HEK293 (cell line): Measurements from ENCODE around the gene KLHL40.
A peak's percentile ranks its signal among the peaks of the same experiment; 100 is the strongest.

ENCODE experiments used
- CTCF ChIA-PET: fragments of 350-600 bp; formaldehyde crosslinking; extraction: SDS; loops from one replicate; lab custom pipeline; 2021; ENCODE audit warnings: antibody characterized with exemption; lab: Yijun Ruan, JAX
- POLR2A ChIA-PET: fragments of 300-600 bp; formaldehyde crosslinking; extraction: SDS; loops from one replicate; lab custom pipeline; 2020; ENCODE audit warnings: antibody characterized with exemption, inconsistent platforms; lab: Yijun Ruan, JAX
- H3K27ac ChIP-seq: fragments of 200-500 bp; sonication (Bioruptor generic); 2 replicates; pipeline ENCODE4 v1.5.1; 2014; ENCODE audit warnings: low read depth, low read length, control low read depth, inconsistent platforms; ENCODE audit errors: extremely low read depth
- H3K36me3 ChIP-seq, 2 experiments: fragments of 200-500 bp in 1 of 2; sonication (Bioruptor generic) in 1 of 2; 1 replicate in 1 of 2; 2 replicates in 1 of 2; pipeline ENCODE4 v1.5.1; 2014 to 2017; ENCODE audit warnings: inconsistent platforms in 2 of 2, low read length in 2 of 2; ENCODE audit not compliant: control insufficient read depth in 2 of 2, insufficient read depth in 1 of 2
- H3K4me1 ChIP-seq: fragments of 200-500 bp; sonication (Bioruptor generic); 2 replicates; pipeline ENCODE4 v1.5.1; 2014; ENCODE audit warnings: mild to moderate bottlenecking, low read length, inconsistent platforms; ENCODE audit not compliant: control insufficient read depth, insufficient read depth
- H3K4me3 ChIP-seq: 2 replicates; pipeline ENCODE4 v1.5.1; 2011; ENCODE audit warnings: low read depth, mild to moderate bottlenecking, control low read depth, low read length, moderate library complexity
- H3K9me3 ChIP-seq: fragments of 200-500 bp; sonication (Bioruptor generic); 2 replicates; pipeline ENCODE4 v1.5.1; 2014; ENCODE audit warnings: low read depth, low read length, inconsistent platforms; ENCODE audit not compliant: control insufficient read depth, insufficient read depth
- BCL11A ChIP-seq: fragments of 450-650 bp; formaldehyde crosslinking; IDR thresholded peaks from 2 replicates; pipeline ENCODE4 v1.5.1; 2016; ENCODE audit warnings: low read depth, missing biosample characterization, missing genetic modification characterization
- HOXC10 ChIP-seq: sonication (generic); formaldehyde crosslinking; IDR thresholded peaks from 2 replicates; pipeline ENCODE4 v1.8.1; 2023; ENCODE audit warnings: mild to moderate bottlenecking, missing genetic modification reagents
- KLF10 ChIP-seq: fragments of 450-650 bp; IDR thresholded peaks from 2 replicates; pipeline ENCODE4 v1.5.1; 2018; ENCODE audit warnings: missing biosample characterization, mild to moderate bottlenecking, missing genetic modification characterization
- WT1 ChIP-seq: fragments of 450-650 bp; formaldehyde crosslinking; IDR thresholded peaks from 2 replicates; pipeline ENCODE4 v1.5.1; 2016; ENCODE audit warnings: missing biosample characterization, missing genetic modification characterization
- ZBTB20 ChIP-seq: fragments of 450-650 bp; formaldehyde crosslinking; IDR thresholded peaks from 2 replicates; pipeline ENCODE4 v1.5.1; 2016; ENCODE audit warnings: missing biosample characterization, missing genetic modification characterization
- ZNF112 ChIP-seq: fragments of 450-650 bp; formaldehyde crosslinking; IDR thresholded peaks from 2 replicates; pipeline ENCODE4 v1.5.0; 2017; ENCODE audit warnings: missing biosample characterization, missing genetic modification characterization
- ZNF114 ChIP-seq: fragments of 450-650 bp; formaldehyde crosslinking; IDR thresholded peaks from 2 replicates; pipeline ENCODE4 v1.5.0; 2017; ENCODE audit warnings: missing biosample characterization, missing genetic modification characterization
- ZNF19 ChIP-seq: fragments of 450-650 bp; formaldehyde crosslinking; IDR thresholded peaks from 2 replicates; pipeline ENCODE4; 2016; ENCODE audit warnings: missing biosample characterization, missing genetic modification characterization, low read depth
- ZNF624 ChIP-seq: fragments of 450-650 bp; formaldehyde crosslinking; IDR thresholded peaks from 2 replicates; pipeline ENCODE4 v1.5.1; 2017; ENCODE audit warnings: missing biosample characterization, missing genetic modification characterization
- ZNF660 ChIP-seq: fragments of 450-650 bp; IDR thresholded peaks from 2 replicates; pipeline ENCODE4 v1.5.1; 2018; ENCODE audit warnings: missing biosample characterization, mild to moderate bottlenecking, missing genetic modification characterization
- ZNF768 ChIP-seq: fragments of 450-650 bp; formaldehyde crosslinking; IDR thresholded peaks from 2 replicates; pipeline ENCODE4 v1.5.1; 2018; ENCODE audit warnings: missing biosample characterization, mild to moderate bottlenecking, missing genetic modification characterization
- ZSCAN30 ChIP-seq: fragments of 450-650 bp; IDR thresholded peaks from 2 replicates; pipeline ENCODE4 v1.5.1; 2018; ENCODE audit warnings: missing biosample characterization, mild to moderate bottlenecking, missing genetic modification characterization, moderate library complexity
- TF ChIP-seq, protein P1 (sequence below): fragments of 450-650 bp; formaldehyde crosslinking; IDR thresholded peaks from 2 replicates; pipeline ENCODE4 v1.5.1; 2016; ENCODE audit warnings: missing biosample characterization, missing genetic modification characterization, borderline replicate concordance
- TF ChIP-seq, protein P2 (sequence below): fragments of 450-650 bp; formaldehyde crosslinking; IDR thresholded peaks from 2 replicates; pipeline ENCODE4 v1.5.1; 2016; ENCODE audit warnings: missing biosample characterization, missing genetic modification characterization
- TF ChIP-seq, protein P3 (sequence below): fragments of 450-650 bp; formaldehyde crosslinking; conservative IDR thresholded peaks from 2 replicates; pipeline ENCODE4 v1.5.1; 2016; ENCODE audit warnings: low read depth, missing biosample characterization, missing genetic modification characterization
- TF ChIP-seq, protein P4 (sequence below): fragments of 450-650 bp; formaldehyde crosslinking; IDR thresholded peaks from 2 replicates; pipeline ENCODE4 v1.5.1; 2017; ENCODE audit warnings: missing biosample characterization, missing genetic modification characterization

KLHL40 gene

DNA sequence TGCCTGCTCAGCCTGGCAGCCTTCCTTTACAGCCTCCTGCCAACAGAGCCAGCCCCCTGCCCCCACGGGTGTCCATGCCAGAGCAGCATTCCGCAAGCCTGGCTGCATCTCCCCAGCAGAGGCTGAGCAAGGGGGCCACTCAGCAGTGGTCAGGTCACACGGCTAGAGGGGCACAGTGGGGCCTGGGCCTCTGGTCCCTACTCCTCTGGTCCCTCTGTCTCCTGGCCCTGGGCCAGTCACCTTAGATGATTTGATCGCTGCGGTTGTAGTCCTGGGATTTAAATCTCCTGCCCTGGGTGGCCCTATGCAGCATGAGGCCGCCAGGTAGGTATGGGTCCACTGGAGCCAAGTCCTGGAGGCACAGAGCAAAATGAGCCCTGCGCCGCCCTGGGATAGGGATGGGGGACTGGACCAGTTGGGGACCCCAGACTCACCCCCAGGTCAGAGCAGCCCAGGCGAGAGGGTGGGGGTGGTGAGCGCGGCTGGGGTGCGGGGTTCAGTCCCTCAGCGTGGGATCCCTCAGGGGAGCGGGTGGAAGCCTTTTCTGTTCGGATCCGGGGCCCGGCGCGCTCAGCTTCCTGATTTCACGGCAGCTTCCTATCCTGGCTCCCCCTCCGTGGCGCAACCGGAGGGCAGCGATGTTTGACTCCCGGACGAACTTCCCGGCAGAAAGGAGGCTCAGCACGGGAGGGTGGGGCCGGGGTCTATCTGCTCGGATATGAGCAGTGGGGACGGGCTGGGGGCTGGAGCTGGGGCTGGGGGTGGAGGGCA, 31.6 kb upstream of the KLHL40 start, which contains the start of gene ZBTB47 (continued):
- TF ChIP-seq, protein P1, sequence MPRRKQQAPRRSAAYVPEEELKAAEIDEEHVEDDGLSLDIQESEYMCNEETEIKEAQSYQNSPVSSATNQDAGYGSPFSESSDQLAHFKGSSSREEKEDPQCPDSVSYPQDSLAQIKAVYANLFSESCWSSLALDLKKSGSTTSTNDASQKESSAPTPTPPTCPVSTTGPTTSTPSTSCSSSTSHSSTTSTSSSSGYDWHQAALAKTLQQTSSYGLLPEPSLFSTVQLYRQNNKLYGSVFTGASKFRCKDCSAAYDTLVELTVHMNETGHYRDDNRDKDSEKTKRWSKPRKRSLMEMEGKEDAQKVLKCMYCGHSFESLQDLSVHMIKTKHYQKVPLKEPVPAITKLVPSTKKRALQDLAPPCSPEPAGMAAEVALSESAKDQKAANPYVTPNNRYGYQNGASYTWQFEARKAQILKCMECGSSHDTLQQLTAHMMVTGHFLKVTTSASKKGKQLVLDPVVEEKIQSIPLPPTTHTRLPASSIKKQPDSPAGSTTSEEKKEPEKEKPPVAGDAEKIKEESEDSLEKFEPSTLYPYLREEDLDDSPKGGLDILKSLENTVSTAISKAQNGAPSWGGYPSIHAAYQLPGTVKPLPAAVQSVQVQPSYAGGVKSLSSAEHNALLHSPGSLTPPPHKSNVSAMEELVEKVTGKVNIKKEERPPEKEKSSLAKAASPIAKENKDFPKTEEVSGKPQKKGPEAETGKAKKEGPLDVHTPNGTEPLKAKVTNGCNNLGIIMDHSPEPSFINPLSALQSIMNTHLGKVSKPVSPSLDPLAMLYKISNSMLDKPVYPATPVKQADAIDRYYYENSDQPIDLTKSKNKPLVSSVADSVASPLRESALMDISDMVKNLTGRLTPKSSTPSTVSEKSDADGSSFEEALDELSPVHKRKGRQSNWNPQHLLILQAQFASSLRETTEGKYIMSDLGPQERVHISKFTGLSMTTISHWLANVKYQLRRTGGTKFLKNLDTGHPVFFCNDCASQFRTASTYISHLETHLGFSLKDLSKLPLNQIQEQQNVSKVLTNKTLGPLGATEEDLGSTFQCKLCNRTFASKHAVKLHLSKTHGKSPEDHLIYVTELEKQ (tag by site-specific recombination): no peak
- TF ChIP-seq, protein P2, sequence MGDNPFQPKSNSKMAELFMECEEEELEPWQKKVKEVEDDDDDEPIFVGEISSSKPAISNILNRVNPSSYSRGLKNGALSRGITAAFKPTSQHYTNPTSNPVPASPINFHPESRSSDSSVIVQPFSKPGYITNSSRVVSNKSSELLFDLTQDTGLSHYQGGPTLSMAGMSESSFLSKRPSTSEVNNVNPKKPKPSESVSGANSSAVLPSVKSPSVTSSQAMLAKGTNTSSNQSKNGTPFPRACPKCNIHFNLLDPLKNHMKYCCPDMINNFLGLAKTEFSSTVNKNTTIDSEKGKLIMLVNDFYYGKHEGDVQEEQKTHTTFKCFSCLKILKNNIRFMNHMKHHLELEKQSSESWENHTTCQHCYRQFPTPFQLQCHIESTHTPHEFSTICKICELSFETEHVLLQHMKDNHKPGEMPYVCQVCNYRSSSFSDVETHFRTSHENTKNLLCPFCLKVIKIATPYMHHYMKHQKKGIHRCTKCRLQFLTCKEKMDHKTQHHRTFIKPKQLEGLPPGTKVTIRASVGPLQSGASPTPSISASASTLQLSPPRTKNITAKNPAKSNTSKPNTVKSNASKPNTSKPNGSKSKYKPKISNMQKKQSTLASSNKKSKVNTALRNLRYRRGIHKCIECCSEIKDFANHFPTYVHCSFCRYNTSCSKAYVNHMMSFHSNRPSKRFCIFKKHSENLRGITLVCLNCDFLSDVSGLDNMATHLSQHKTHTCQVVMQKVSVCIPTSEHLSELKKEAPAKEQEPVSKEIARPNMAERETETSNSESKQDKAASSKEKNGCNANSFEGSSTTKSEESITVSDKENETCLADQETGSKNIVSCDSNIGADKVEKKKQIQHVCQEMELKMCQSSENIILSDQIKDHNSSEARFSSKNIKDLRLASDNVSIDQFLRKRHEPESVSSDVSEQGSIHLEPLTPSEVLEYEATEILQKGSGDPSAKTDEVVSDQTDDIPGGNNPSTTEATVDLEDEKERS (tag by site-specific recombination): no peak
- TF ChIP-seq HOXC10 (CRISPR knock-in tag): no peak
- TF ChIP-seq, protein P3, sequence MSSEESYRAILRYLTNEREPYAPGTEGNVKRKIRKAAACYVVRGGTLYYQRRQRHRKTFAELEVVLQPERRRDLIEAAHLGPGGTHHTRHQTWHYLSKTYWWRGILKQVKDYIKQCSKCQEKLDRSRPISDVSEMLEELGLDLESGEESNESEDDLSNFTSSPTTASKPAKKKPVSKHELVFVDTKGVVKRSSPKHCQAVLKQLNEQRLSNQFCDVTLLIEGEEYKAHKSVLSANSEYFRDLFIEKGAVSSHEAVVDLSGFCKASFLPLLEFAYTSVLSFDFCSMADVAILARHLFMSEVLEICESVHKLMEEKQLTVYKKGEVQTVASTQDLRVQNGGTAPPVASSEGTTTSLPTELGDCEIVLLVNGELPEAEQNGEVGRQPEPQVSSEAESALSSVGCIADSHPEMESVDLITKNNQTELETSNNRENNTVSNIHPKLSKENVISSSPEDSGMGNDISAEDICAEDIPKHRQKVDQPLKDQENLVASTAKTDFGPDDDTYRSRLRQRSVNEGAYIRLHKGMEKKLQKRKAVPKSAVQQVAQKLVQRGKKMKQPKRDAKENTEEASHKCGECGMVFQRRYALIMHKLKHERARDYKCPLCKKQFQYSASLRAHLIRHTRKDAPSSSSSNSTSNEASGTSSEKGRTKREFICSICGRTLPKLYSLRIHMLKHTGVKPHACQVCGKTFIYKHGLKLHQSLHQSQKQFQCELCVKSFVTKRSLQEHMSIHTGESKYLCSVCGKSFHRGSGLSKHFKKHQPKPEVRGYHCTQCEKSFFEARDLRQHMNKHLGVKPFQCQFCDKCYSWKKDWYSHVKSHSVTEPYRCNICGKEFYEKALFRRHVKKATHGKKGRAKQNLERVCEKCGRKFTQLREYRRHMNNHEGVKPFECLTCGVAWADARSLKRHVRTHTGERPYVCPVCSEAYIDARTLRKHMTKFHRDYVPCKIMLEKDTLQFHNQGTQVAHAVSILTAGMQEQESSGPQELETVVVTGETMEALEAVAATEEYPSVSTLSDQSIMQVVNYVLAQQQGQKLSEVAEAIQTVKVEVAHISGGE (tag by site-specific recombination): peak; percentile 55
- TF ChIP-seq, all 188 proteins: peak for 6

DNA sequence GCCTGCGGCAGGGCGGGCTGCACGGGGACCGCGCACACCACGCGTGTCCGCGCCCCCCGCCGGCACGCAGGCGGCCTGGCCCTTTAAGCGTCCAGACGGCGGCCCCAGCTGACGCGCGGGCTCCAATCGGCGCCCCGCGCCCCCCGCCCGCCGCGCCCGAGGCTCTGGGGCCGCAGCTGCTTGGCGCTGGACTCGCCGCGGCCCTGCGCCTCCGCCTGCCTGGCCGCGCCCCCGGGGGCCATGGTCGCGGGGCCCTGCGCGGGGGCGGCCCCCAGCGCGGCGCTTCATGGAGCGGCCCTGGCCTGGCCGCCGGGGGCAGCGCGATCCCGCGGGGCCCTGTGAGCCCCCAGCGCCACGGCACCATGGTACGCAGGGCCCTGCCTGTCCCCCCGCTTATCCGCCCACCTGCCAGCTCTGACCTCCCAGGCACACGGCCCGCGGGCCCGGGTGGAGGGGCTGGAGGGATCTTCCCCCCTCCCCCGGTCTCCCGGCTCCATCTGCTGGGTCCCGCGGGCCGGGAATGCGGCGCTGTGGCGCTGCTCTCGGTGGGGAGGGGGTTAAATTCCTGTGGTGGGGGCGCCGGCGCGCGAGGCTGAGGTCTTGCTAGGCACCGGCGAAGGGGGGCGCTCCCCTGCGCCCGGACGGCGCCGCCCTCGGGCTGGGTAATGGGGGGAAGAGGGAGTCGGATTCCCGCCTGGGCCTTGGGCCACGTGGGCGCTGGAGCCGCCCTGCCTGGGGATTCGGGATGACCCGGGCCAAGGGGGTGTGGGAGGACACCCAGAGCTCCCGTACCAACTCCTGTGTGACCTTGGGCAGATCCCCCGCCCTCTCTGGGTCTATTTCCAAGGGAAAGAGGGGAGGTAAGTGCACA, 30.8 kb upstream of the KLHL40 start:
- peak overlapping the region; percentile 83; the same call in 1 of the 2 replicates for H3K27ac ChIP-seq
- CTCF ChIA-PET: interaction anchor here (0.9 kb wide), 1 partner anchor 90 kb away, joined by 3 read pairs; no protein-coding TSS in a partner anchor
- no peaks in the 10 kb centered on the region for H3K9me3 ChIP-seq
- H3K4me1 ChIP-seq: no peaks in the 10 kb centered on the region
- H3K36me3 ChIP-seq: peaks cover 0 to 33% of the 10 kb centered on the region in 2 experiments; a peak in 1 of 3 replicates
- H3K4me3 ChIP-seq: peak overlapping the region; percentile 64
- POLR2A ChIA-PET: interaction anchor here (0.6 to 0.9 kb wide), 3 partner anchors 55 to 174 kb away, joined by 3 read pairs; no protein-coding TSS in a partner anchor
- TF ChIP-seq ZNF660 (peak; percentile 47; the same call in 1 of the 2 replicates), ZNF768 (tag by site-specific recombination) (0 out of 2 replicates have a peak, but pooled peaks have one; percentile 61), ZSCAN30 (tag by site-specific recombination) (peak; percentile 52; the same call in 1 of the 2 replicates), KLF10 (0 out of 2 replicates have a peak, but pooled peaks have one; percentile 33), ZNF624 (tag by site-specific recombination) (no peak), ZBTB20 (tag by site-specific recombination) (0 out of 2 replicates have a peak, but pooled peaks have one; percentile 12), WT1 (tag by site-specific recombination) (peak; percentile 53; the same call in 1 of the 2 replicates), BCL11A (tag by site-specific recombination) (no peak), ZNF112 (no peak), ZNF19 (tag by site-specific recombination) (no peak), ZNF114 (tag by site-specific recombination) (no peak)
- TF ChIP-seq, protein P4, sequence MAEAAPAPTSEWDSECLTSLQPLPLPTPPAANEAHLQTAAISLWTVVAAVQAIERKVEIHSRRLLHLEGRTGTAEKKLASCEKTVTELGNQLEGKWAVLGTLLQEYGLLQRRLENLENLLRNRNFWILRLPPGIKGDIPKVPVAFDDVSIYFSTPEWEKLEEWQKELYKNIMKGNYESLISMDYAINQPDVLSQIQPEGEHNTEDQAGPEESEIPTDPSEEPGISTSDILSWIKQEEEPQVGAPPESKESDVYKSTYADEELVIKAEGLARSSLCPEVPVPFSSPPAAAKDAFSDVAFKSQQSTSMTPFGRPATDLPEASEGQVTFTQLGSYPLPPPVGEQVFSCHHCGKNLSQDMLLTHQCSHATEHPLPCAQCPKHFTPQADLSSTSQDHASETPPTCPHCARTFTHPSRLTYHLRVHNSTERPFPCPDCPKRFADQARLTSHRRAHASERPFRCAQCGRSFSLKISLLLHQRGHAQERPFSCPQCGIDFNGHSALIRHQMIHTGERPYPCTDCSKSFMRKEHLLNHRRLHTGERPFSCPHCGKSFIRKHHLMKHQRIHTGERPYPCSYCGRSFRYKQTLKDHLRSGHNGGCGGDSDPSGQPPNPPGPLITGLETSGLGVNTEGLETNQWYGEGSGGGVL: peak; percentile 87
- TF ChIP-seq, protein P3 (tag by site-specific recombination): no peak
